GM21717 (cell line): ENCODE results near the gene MERTK.
"Not testable (repeated sequence)": the region's sequence is repeated elsewhere in the genome, so short reads cannot be mapped to it uniquely, and the experiment has no call there.

Experiments
- ATAC-seq: cut with Tn5 transposase; IDR thresholded peaks from one replicate; pipeline ENCODE4 v1.9.1; 2021; ENCODE audit warnings: mild to moderate bottlenecking, moderate library complexity; ENCODE audit not compliant: unreplicated experiment

The MERTK gene

GRCh38 chr2:112065966-112066365 is 167.6 kb downstream of the MERTK start:
- ATAC-seq = no peak

GRCh38 chr2:112069794-112070193 is 171.4 kb downstream of the MERTK start:
- not testable (repeated sequence) for ATAC-seq

- no peak for ATAC-seq
These were observed 175.5 kb downstream of the MERTK start for GRCh38 chr2:112073875-112074274.

- ATAC-seq = no peak
These were observed 176.1 kb downstream of the MERTK start for GRCh38 chr2:112074506-112074905.

- ATAC-seq = no peak
These were observed 177.3 kb downstream of the MERTK start for GRCh38 chr2:112075490-112076260.

- no peak for ATAC-seq
These were observed 179.4 kb downstream of the MERTK start for GRCh38 chr2:112077814-112078213.
